Kidney epithelial cell (primary cell): ENCODE data around the gene MYO7A. TPM values are rescaled to one million over a fixed set of nuclear protein-coding genes. Genes with fewer than 3 reads are reported as not detected.

Source experiments
- DNase-seq: peaks from one replicate; pipeline ENCODE4 v3.0.0-alpha.2; 2010; ENCODE audit warnings: low read depth
- H3K27me3 ChIP-seq: 2 replicates; pipeline ENCODE4 v1.6.0; 2011; ENCODE audit warnings: low read length; ENCODE audit not compliant: control insufficient read depth, insufficient read depth
- H3K36me3 ChIP-seq: 2 replicates; pipeline ENCODE4 v1.5.1; 2011; ENCODE audit warnings: low read length; ENCODE audit not compliant: control insufficient read depth, insufficient read depth
- H3K4me3 ChIP-seq: 2 replicates; pipeline ENCODE4 v1.5.1; 2011; ENCODE audit warnings: low read depth, mild to moderate bottlenecking, control low read depth, low read length
- total RNA-seq: library from RNA; depleted of rRNA; stranded (reverse); fragments of >200 nt; gene quantifications from 2 replicates; pipeline ENCODE4 v1.2.3, GENCODE V29; 2015
- TF ChIP-seq, protein P1 (sequence below): IDR thresholded peaks from 2 replicates; pipeline ENCODE4 v1.5.1; 2011; ENCODE audit warnings: mild to moderate bottlenecking, moderate library complexity, low read length, control low read depth, inconsistent platforms; ENCODE audit not compliant: insufficient read depth, poor library complexity, severe bottlenecking

The MYO7A gene
- total RNA-seq, 1 donor from 2014 or later = 0.17 TPM

DNA sequence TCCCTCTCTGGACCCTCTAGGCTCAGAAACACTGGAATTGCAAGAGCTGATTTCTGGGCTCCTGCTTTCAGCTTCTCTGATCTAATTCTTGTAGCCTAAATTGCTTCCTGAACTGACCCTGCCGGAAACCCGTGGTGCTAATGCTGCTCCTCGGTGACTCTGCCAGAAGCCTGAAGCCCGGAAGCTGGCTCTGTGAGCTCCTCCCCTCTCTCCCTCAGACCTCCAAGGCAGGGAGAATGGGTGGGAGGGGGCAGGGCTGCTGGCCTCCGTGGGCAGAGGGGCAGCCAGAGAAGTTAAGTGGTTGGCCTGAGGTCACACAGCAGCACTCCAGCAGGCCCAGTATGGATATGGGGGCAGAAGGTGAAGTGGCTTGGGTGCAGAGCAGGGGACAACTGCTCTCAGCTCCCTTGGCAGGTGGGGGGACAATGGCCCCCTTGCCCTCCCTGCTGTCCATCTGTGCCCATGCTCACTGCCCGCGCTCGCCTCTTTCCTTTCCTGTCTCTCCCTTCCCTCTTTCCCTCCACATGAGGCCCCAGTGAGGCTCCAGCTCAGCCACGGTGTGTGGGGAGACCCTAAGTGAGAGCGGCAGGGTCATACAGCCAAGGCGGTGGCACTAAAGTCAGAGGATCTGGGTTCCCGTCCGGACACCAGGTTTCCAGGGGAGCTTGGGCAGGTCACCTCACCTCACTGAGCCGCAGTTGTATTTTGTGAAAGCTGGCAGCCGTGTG lies 45.0 kb upstream of the MYO7A start:
- Histone ChIP-seq H3K4me3 (no peak overlapping the region), H3K36me3 (no peaks in the 10 kb centered on the region), H3K27me3 (no peaks in the 10 kb centered on the region)
- DNase-seq = no peak
- TF ChIP-seq, protein P1, sequence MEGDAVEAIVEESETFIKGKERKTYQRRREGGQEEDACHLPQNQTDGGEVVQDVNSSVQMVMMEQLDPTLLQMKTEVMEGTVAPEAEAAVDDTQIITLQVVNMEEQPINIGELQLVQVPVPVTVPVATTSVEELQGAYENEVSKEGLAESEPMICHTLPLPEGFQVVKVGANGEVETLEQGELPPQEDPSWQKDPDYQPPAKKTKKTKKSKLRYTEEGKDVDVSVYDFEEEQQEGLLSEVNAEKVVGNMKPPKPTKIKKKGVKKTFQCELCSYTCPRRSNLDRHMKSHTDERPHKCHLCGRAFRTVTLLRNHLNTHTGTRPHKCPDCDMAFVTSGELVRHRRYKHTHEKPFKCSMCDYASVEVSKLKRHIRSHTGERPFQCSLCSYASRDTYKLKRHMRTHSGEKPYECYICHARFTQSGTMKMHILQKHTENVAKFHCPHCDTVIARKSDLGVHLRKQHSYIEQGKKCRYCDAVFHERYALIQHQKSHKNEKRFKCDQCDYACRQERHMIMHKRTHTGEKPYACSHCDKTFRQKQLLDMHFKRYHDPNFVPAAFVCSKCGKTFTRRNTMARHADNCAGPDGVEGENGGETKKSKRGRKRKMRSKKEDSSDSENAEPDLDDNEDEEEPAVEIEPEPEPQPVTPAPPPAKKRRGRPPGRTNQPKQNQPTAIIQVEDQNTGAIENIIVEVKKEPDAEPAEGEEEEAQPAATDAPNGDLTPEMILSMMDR = no peak

DNA sequence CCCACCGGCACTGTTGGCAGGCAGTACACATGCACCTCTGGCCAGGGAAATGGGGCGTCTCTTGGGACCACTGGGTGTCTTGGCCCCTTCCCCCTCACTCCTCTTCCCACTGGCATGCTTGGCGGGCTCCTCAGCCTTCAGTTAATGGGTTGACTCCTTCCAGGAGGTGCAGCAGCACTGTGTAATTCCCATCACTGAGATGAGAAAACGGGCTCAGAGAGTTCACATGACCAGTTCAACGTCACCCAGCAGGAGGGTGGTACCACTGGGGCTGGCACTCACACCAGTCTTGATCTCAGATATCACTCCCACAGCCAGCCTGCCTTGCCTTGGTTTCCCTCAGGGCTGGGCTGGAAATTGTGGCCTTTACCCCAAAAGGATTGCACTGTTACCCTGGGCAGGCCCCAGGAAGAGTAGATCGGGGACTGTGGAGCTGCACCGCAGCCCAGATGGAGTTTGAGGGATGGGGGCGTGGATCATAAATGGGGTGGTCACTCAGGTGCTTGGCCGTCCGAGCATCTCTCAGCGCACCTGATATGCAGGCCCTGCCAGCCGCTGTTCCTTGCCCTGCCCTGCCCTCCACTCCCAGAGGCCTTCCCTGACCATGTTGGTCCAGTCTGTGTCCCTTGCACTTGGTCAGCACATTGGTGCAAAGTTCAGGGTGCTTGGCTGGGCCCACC lies 44.3 kb upstream of the MYO7A start:
- TF ChIP-seq, protein P1 = no peak

DNA sequence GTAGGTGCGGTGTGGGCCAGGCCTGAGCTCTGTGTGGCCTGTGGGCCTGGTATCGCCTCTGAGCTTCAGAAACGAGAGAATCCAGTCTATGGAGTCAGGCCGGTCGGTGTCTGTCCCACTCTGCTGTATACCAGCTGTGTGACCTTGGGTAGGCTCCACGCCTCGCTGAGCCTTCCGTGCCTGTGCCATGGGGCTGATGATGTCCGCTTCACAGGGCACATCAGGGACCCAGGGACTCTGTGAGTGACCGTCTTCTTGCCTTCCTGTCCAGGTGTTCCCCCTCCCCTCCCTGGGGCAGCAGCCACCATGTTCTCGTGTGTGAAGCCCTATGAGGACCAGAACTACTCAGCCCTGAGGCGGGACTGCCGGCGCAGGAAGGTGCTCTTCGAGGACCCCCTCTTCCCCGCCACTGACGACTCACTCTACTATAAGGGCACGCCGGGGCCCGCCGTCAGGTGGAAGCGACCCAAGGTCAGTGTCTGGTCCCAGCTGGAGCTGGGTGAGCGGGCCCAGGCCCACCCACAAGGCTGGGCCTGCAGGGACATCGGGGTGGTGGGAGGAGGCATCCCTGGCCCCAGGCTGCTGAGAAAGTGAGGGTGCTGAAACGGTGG lies 43.4 kb upstream of the MYO7A start:
- Histone ChIP-seq H3K27me3 (no peaks in the 10 kb centered on the region), H3K36me3 (no peaks in the 10 kb centered on the region), H3K4me3 (no peak overlapping the region)
- DNase-seq = no peak
- TF ChIP-seq, protein P1 = no peak

More for the DNA sequence above, 44.3 kb upstream of the MYO7A start:
- DNase-seq = no peak
- H3K27me3 ChIP-seq = no peaks in the 10 kb centered on the region
- H3K4me3 ChIP-seq = no peak overlapping the region
- no peaks in the 10 kb centered on the region for H3K36me3 ChIP-seq

DNA sequence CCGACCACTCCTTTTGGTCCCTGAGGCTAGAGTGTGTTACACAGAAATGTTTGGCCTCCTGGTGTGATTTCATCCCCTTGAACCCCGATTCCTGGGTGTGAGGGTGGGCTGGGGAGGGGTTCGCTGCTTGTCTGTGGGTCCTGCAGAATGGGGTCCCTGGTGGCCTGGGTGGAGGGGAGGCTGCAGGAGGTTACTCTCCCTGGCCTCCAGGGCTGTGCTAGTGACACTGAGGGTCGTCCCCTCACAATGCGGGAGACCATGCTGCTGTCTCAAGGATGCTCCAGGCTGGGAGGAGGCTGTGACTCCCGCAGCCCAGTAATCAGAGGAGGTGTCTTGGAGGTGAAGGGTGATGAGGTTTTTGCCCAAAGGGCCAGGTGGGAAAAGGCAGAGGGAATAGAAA lies 42.4 kb upstream of the MYO7A start:
- no peaks in the 10 kb centered on the region for H3K36me3 ChIP-seq
- DNase-seq = no peak
- no peak overlapping the region for H3K4me3 ChIP-seq
- TF ChIP-seq, protein P1 = no peak
- no peaks in the 10 kb centered on the region for H3K27me3 ChIP-seq

DNA sequence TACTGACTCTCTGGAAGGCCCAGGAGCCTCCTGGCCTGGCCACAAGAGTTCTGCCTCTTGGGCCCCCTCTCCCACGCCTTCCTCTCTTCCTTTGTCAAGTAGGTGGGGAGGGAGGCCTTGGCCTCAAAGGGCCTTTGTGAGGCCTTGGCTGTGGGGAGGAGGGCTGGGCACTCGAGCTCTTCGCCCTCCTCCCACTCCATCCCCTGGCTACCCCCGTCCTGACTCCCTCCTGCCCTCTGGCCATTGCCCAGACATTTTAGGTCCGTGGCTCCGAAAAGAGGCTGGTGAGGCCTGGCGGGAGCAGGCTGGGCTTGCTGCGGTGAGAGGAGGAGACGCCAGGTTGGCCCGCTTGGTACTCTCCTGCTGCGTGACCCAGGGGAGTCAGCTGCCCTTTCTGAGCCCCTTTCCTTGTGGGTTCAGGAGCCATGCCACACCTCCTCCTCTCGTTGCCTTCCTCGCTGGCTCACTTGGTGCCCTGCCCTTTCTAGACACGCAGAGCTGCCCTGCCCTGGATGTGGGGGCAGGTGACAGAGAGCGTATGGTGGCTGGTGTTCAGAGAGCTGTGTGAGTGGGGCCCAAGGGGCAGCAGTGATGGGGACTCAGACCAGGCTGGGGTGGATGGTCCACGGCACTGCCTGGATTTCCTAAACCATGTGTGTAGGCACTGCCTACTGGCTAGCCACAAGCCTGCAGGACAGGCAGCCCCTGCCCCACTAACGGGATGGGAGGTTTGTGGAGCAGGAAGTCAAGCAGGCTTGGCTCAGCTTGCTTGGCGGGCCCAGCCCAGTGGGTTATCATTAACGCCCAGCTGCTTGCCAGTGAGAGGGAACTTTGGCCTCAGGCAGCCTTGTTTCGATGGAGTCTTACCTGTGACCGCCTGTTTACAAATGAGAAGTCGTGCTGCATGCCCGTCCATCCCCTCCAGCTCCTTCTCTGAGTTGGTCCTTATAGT lies 41.2 kb upstream of the MYO7A start:
- TF ChIP-seq, protein P1 = no peak
- DNase-seq = no peak
- no peak overlapping the region for H3K4me3 ChIP-seq
- no peaks in the 10 kb centered on the region for H3K27me3 ChIP-seq
- H3K36me3 ChIP-seq = no peaks in the 10 kb centered on the region
